Effector memory CD4-positive, alpha-beta T cell (primary cell): ENCODE results near the gene CRB2.

ENCODE experiments used
- DNase-seq, 3 donors: peaks; one replicate each; pipeline ENCODE4 v3.0.0-alpha.2; 2020
- H3K27ac ChIP-seq: 2 replicates; pipeline ENCODE4 v1.7.0; 2013; ENCODE audit warnings: mild to moderate bottlenecking, low read length, moderate library complexity; ENCODE audit not compliant: insufficient read depth, poor library complexity, severe bottlenecking
- H3K27me3 ChIP-seq: replicated peaks from 2 replicates; pipeline ENCODE4 v1.7.0; 2013; ENCODE audit warnings: mild to moderate bottlenecking, low read length; ENCODE audit not compliant: insufficient read depth, control insufficient read depth, poor library complexity, severe bottlenecking
- H3K36me3 ChIP-seq: 2 replicates; pipeline ENCODE4 v1.7.0; 2013; ENCODE audit warnings: mild to moderate bottlenecking, low read length, moderate library complexity; ENCODE audit not compliant: control insufficient read depth, insufficient read depth
- H3K4me1 ChIP-seq: 2 replicates; pipeline ENCODE4 v1.7.0; 2013; ENCODE audit warnings: low read length, mild to moderate bottlenecking; ENCODE audit not compliant: control insufficient read depth, insufficient read depth, poor library complexity, severe bottlenecking
- H3K4me3 ChIP-seq: 2 replicates; pipeline ENCODE4 v1.7.0; 2013; ENCODE audit warnings: low read length, low read depth, mild to moderate bottlenecking; ENCODE audit not compliant: insufficient read depth, poor library complexity, severe bottlenecking
- H3K9me3 ChIP-seq: 2 replicates; pipeline ENCODE4 v1.7.0; 2013; ENCODE audit warnings: mild to moderate bottlenecking, low read length, moderate library complexity; ENCODE audit not compliant: control insufficient read depth

CRB2 gene

DNA sequence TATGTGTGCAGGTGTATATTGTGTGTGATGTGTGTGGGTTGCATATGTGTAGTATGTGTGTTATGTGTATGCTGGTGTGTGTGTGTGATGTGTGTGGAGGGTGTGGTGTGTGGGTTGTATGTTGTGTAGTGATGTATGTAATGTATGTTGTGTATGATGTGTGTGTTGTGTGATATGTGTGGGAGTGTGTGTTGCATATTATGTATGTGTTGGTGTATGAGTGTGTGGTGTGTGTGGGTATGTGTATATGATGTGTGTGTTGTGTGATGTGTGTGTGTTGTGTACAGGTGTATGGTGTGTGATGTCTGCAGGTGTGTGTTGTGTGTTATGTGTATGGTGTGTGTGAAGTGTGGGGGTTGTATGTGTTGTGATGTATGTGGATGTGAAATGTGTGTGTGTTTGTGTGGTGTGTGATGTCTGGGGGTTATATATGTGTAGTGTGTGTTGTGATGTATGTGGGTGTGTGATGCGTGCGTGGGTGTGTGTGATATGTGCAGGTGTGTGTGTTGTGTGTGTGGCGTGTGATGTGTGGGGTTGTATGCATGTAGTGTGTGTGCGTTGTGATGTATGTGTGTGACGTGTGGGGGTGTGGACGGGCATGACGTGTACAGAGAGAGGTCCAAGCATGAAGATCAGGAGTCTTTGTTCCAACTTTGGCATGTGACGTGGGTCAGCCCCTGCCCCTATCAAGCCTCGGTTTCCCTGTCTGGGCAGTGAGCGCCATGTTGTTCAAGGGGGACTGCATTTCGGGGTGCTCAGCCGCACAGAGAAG lies 8.5 kb upstream of the CRB2 start:
- Histone ChIP-seq H3K36me3 (no peaks in the 10 kb centered on the region), H3K4me3 (no peak overlapping the region), H3K27ac (no peak overlapping the region), H3K9me3 (no peaks in the 10 kb centered on the region), H3K4me1 (no peaks in the 10 kb centered on the region), H3K27me3 (no peaks in the 10 kb centered on the region)
- no peak for DNase-seq

DNA sequence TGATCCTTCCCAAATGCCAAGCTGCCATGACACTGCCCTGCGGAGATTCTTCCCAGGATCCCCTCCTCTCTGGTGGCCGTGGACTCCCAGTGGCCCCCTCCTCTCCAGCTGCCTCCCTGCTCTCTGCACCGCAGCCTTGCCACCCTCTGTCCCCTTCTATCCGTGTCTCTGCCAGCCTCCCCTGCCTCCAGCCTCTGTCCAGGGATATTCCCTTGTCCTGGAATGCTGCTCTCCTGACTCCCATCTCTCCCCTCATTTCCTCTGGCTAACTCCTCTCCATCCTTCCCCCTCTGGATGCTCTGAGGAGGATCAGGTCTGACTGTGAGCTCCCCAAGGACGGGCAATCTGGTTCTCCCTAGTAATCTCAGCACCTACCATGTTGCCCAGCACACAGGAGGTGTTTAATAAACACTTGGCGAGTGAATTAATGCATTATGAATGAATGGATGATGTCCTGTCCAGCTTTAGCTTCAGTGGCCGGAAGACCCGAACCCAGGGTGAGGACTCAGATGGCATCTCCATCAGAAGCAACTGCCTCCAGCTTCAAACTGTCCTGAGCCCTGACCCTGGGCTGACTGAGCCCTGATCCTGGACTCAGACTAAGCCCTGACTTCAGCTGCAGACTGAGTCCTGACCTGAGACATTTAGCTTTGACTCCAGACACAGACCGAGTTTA lies 7.5 kb upstream of the CRB2 start:
- no peak for DNase-seq
- Histone ChIP-seq H3K9me3 (no peaks in the 10 kb centered on the region), H3K27ac (no peak overlapping the region), H3K4me1 (no peaks in the 10 kb centered on the region), H3K36me3 (no peaks in the 10 kb centered on the region), H3K4me3 (no peak overlapping the region), H3K27me3 (no peaks in the 10 kb centered on the region)

DNA sequence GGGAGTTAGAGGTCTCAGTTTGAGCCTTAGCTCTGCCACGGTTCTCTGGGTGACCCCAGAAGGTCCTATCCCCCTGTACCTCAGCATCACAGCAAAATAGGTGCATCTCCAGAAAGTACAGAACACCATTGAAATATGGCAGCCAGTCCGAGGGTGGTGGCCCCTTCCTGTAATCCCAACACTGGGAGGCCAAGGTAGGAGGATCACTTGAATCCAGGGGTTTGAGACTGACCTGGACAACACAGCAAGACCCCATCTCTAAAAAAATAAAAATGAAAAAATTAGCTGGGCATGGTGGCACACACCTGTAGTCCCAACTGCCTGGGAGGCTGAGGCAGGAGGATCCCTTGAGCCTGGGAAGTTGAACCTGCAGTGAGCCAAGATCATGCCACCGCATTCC lies 7.0 kb upstream of the CRB2 start:
- DNase-seq: no peak
- no peak overlapping the region for H3K4me3 ChIP-seq
- no peaks in the 10 kb centered on the region for H3K9me3 ChIP-seq
- H3K27ac ChIP-seq: no peak overlapping the region
- H3K36me3 ChIP-seq: no peaks in the 10 kb centered on the region
- no peaks in the 10 kb centered on the region for H3K27me3 ChIP-seq
- H3K4me1 ChIP-seq: peaks cover 2% of the 10 kb centered on the region

GRCh38 chr9:123349691-123350480 lies 6.1 kb upstream of the CRB2 start:
- H3K4me3 ChIP-seq: no peak overlapping the region
- peak; percentile 29 to 46 (median 29) for DNase-seq
- no peaks in the 10 kb centered on the region for H3K36me3 ChIP-seq
- no peaks in the 10 kb centered on the region for H3K27me3 ChIP-seq
- H3K4me1 ChIP-seq: peaks cover 4% of the 10 kb centered on the region
- H3K9me3 ChIP-seq: no peaks in the 10 kb centered on the region
- no peak overlapping the region for H3K27ac ChIP-seq

- H3K9me3 ChIP-seq: no peaks in the 10 kb centered on the region
- H3K36me3 ChIP-seq: no peaks in the 10 kb centered on the region
- H3K27ac ChIP-seq: no peak overlapping the region
- no peak for DNase-seq
- no peaks in the 10 kb centered on the region for H3K27me3 ChIP-seq
- no peak overlapping the region for H3K4me3 ChIP-seq
- H3K4me1 ChIP-seq: peaks cover 4% of the 10 kb centered on the region
Measured at GRCh38 chr9:123350590-123351310, 5.2 kb upstream of the CRB2 start.

- H3K4me3 ChIP-seq: no peak overlapping the region
- H3K4me1 ChIP-seq: peaks cover 4% of the 10 kb centered on the region
- H3K9me3 ChIP-seq: no peaks in the 10 kb centered on the region
- no peak for DNase-seq
- no peaks in the 10 kb centered on the region for H3K36me3 ChIP-seq
- H3K27ac ChIP-seq: no peak overlapping the region
- no peaks in the 10 kb centered on the region for H3K27me3 ChIP-seq
Measured at GRCh38 chr9:123353041-123353440, 3.0 kb upstream of the CRB2 start.

DNA sequence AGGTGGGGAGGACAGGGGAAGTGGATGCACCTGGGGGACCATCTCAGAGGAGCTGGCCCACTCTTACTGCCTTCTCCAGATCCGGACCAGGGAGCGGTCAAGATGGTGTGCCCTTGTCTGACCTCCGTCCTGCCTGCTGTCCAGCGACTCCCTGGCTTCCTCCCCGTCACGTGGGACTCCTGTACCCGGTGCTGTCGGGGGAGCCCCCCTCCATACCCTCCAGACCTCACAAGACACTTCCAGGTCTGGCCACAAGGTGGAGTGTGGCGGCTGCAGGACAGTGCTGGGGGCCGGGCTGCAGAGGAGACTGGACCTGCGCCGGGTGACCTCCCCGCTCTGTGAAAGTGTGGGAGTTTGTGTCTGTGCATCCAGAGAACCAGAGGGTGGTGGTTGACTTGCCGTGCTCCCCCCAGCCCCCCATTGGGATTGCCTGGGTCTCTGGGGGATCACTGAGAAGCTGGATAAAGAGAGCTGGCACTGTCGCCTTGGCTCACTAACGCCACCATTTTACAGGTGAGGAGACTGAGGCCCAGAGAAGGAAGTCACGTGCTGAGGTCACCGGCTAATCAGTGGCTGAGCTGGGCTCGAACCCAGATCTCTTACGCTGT lies 1.9 kb upstream of the CRB2 start:
- H3K36me3 ChIP-seq: no peaks in the 10 kb centered on the region
- no peak for DNase-seq
- H3K4me3 ChIP-seq: no peak overlapping the region
- H3K27ac ChIP-seq: no peak overlapping the region
- H3K27me3 ChIP-seq: no peaks in the 10 kb centered on the region
- H3K9me3 ChIP-seq: no peaks in the 10 kb centered on the region
- peaks cover 4% of the 10 kb centered on the region for H3K4me1 ChIP-seq

GRCh38 chr9:123354806-123355508 lies 1.0 kb upstream of the CRB2 start:
- H3K36me3 ChIP-seq: no peaks in the 10 kb centered on the region
- H3K4me1 ChIP-seq: peaks cover 4% of the 10 kb centered on the region
- no peak for DNase-seq
- H3K4me3 ChIP-seq: no peak overlapping the region
- no peaks in the 10 kb centered on the region for H3K9me3 ChIP-seq
- H3K27ac ChIP-seq: no peak overlapping the region
- no peaks in the 10 kb centered on the region for H3K27me3 ChIP-seq
